ENCODE measurements around the gene CD300LB. TPM values are rescaled to one million over a fixed set of nuclear protein-coding genes. Genes with fewer than 3 reads are reported as not detected.

The CD300LB gene
- total RNA-seq, 1 donor from 2014 or later, result not detected

DNA sequence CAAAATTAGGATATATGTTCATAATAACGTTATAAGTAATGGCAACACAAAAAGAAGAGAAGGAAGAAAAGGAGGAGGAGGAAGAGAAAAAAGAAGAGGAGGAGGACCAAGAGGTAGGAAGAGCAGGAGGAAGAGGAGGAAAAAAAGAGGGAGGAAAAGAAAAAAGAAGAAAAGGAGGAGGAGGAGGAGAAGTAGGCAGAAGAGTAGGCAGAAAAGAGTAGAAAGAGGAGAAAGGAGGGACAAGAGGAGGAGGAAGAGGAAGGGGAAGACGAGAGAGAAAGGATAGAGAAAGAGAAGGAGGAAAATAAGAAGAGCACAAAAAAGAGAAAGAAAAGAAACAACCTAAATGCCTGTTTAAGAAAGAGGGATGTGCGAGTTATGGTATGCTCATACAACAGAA lies 5.6 kb upstream of the CD300LB start:
- no peak overlapping the region for H3K4me3 ChIP-seq (ENCODE audit: low read depth, low read length)
- TF ChIP-seq, protein P1, sequence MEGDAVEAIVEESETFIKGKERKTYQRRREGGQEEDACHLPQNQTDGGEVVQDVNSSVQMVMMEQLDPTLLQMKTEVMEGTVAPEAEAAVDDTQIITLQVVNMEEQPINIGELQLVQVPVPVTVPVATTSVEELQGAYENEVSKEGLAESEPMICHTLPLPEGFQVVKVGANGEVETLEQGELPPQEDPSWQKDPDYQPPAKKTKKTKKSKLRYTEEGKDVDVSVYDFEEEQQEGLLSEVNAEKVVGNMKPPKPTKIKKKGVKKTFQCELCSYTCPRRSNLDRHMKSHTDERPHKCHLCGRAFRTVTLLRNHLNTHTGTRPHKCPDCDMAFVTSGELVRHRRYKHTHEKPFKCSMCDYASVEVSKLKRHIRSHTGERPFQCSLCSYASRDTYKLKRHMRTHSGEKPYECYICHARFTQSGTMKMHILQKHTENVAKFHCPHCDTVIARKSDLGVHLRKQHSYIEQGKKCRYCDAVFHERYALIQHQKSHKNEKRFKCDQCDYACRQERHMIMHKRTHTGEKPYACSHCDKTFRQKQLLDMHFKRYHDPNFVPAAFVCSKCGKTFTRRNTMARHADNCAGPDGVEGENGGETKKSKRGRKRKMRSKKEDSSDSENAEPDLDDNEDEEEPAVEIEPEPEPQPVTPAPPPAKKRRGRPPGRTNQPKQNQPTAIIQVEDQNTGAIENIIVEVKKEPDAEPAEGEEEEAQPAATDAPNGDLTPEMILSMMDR (conservative IDR thresholded peaks at IDR 0.05; ENCODE audit: low read depth, low read length), result no peak
- DNase-seq (ENCODE audit: low read depth), result no peak

GRCh38 chr17:74532115-74532514 lies 840 bp upstream of the CD300LB start:
- no peak overlapping the region for H3K4me3 ChIP-seq (ENCODE audit: low read depth, low read length)
- TF ChIP-seq, protein P1 (conservative IDR thresholded peaks at IDR 0.05; ENCODE audit: low read depth, low read length), result no peak
- no peak for DNase-seq (ENCODE audit: low read depth)

DNA sequence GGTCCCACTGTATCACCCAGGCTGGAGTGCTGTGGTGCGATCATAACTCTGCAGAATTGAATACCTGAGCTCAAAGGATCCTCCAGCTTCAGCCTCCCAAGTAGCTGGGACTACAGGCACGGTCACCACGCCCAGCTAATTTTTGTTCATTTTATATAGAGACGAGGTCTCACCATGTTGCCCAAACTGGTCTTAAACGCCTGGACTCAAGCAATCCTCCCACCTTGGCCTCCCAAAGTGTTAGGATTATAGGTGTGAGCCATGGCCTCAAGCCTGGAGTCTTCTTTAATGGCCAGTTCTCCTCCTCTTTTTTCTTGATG lies 484 bp downstream of the CD300LB start:
- no peak for DNase-seq (ENCODE audit: low read depth)
- no peak overlapping the region for H3K4me3 ChIP-seq (ENCODE audit: low read depth, low read length)
- TF ChIP-seq, protein P1 (conservative IDR thresholded peaks at IDR 0.05; ENCODE audit: low read depth, low read length), result no peak

- TF ChIP-seq, protein P1 (conservative IDR thresholded peaks at IDR 0.05; ENCODE audit: low read depth, low read length), result no peak
These were observed 2.0 kb downstream of the CD300LB start for GRCh38 chr17:74529243-74529642.

DNA sequence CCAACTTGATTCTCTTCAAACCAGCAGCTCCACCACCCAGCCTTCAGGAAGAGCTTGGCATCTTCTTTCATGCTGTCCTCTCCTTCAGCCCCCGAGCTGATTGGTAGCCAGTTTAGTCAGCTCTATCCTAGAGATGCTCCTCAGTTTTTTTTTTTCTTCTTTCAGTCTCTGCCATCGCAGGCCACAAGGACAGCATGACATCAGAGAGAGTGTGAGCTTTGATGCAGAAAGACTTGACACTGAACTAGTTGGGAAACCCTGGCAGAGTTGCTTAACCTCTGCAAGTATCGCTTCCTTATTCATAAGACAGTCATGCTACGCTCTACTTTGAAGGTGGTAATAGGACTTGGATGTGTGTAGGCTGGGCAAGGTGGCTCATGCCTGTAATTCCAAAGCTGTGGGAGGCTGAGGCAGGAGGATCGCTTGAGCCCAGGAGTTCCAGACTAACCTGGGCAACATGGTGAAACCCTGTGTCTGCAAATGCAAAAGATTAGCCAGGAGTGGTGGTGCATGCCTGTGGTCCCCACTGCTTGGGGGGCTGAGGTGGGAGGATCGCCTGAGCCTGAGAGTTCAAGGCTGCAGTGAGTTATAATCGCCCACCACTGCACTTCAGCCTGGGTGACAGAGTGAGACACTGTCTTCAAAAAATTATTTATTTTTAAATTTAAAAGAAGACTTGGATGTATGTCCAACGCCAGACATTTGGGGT lies 2.6 kb downstream of the CD300LB start:
- H3K4me3 ChIP-seq (ENCODE audit: low read depth, low read length), result no peak overlapping the region
- TF ChIP-seq, protein P1 (conservative IDR thresholded peaks at IDR 0.05; ENCODE audit: low read depth, low read length), result no peak
- no peak for DNase-seq (ENCODE audit: low read depth)

More at GRCh38 chr17:74529243-74529642, 2.0 kb downstream of the CD300LB start:
- no peak for DNase-seq (ENCODE audit: low read depth)
- no peak overlapping the region for H3K4me3 ChIP-seq (ENCODE audit: low read depth, low read length)

GRCh38 chr17:74527756-74528155 lies 3.5 kb downstream of the CD300LB start:
- no peak overlapping the region for H3K4me3 ChIP-seq (ENCODE audit: low read depth, low read length)
- TF ChIP-seq, protein P1 (conservative IDR thresholded peaks at IDR 0.05; ENCODE audit: low read depth, low read length), result no peak
- no peak for DNase-seq (ENCODE audit: low read depth)

- DNase-seq (ENCODE audit: low read depth), result no peak
These were observed 4.2 kb downstream of the CD300LB start for GRCh38 chr17:74527081-74527480.

More at GRCh38 chr17:74527081-74527480, 4.2 kb downstream of the CD300LB start:
- no peak overlapping the region for H3K4me3 ChIP-seq (ENCODE audit: low read depth, low read length)
- TF ChIP-seq, protein P1 (conservative IDR thresholded peaks at IDR 0.05; ENCODE audit: low read depth, low read length), result no peak

Data from epithelial cell of proximal tubule (primary cell).